ENCODE results near the gene TRIP10.
A peak's percentile ranks its signal among the peaks of the same experiment; 100 is the strongest.

DNA sequence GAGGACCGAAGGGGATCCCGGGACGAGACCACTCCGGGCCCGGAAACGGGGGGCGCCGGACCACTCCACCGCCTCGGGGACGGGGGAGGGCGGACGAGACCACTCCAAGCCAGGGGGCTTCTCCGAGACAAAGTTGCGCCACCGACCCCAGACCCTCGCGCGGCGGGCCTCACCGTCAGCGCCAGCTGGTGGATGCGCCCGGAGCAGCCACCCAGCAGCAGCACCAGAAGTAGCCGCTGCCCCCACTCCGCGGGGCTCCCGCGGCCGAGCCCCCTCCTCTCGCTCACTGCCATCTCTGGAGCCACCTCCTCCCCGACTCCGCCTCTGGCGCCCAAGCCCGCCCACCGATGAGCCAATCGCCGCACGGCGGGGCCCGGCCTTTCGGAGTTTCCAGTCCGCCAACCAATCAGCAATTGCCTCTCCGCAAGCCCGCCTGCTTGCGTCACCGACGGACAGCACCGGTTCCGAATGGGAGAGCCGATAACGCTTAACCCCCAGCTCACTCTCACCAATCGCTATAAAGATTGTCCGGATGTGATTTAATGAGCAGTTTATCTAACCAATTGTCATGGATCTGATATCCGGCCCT is 2.1 kb upstream of the TRIP10 start, which contains the start of gene GPR108:
- TF ChIP-seq, protein P1, sequence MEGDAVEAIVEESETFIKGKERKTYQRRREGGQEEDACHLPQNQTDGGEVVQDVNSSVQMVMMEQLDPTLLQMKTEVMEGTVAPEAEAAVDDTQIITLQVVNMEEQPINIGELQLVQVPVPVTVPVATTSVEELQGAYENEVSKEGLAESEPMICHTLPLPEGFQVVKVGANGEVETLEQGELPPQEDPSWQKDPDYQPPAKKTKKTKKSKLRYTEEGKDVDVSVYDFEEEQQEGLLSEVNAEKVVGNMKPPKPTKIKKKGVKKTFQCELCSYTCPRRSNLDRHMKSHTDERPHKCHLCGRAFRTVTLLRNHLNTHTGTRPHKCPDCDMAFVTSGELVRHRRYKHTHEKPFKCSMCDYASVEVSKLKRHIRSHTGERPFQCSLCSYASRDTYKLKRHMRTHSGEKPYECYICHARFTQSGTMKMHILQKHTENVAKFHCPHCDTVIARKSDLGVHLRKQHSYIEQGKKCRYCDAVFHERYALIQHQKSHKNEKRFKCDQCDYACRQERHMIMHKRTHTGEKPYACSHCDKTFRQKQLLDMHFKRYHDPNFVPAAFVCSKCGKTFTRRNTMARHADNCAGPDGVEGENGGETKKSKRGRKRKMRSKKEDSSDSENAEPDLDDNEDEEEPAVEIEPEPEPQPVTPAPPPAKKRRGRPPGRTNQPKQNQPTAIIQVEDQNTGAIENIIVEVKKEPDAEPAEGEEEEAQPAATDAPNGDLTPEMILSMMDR (IDR thresholded peaks at IDR 0.05; ENCODE audit: control extremely low read depth in 1 of 3, insufficient read depth in 1 of 3, low read depth in 1 of 3, low read length in 3 of 3): peak in 1 of 3 experiments; percentile 10; a peak in 1 of 4 replicates
- TF ChIP-seq POLR2AphosphoS5 (IDR thresholded peaks at IDR 0.05; ENCODE audit: low read depth, low read length) (no peak), TAF1 (IDR thresholded peaks at IDR 0.05; ENCODE audit: low read depth, low read length) (peak; percentile 46; the same call in 1 of the 2 replicates), EP300 (IDR thresholded peaks at IDR 0.05; ENCODE audit: borderline replicate concordance in 1 of 2, low read depth in 2 of 2, low read length in 2 of 2) (peak in 1 of 2 experiments; percentile 100; a peak in 2 of 3 replicates), RNF2 (IDR thresholded peaks at IDR 0.05; ENCODE audit: borderline replicate concordance, low read depth, low read length, missing control alignments, poor library complexity, severe bottlenecking) (no peak)
